HG03565 (cell line): ENCODE measurements around the gene CACNA1H.
"Not testable (repeated sequence)": the region's sequence is repeated elsewhere in the genome, so short reads cannot be mapped to it uniquely, and the experiment has no call there.

Experiments used
- ATAC-seq: cut with Tn5 transposase; IDR thresholded peaks from one replicate; pipeline ENCODE4 v1.9.1; 2021; ENCODE audit warnings: mild to moderate bottlenecking, moderate library complexity; ENCODE audit not compliant: unreplicated experiment

The CACNA1H gene

DNA sequence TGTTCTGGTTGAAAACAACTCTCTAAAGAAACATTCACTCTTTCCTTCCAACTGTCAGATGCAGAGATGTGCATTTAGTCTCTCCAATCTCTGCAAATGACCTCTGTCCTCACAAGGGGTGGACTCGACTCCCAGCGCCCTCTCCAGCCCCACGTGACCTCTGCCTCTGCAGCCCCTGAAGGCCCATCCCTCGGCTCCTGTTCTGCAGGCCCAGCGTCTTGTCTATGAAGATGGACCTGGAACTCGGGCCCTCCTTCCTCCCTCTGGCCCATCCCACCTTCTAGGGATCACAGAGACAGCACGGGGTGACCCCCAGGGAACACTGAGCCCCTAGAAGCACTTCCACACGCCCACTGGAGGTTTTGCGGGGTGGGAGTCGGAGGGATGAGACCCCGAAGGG lies 90.5 kb downstream of the CACNA1H start:
- not testable (repeated sequence) for ATAC-seq

DNA sequence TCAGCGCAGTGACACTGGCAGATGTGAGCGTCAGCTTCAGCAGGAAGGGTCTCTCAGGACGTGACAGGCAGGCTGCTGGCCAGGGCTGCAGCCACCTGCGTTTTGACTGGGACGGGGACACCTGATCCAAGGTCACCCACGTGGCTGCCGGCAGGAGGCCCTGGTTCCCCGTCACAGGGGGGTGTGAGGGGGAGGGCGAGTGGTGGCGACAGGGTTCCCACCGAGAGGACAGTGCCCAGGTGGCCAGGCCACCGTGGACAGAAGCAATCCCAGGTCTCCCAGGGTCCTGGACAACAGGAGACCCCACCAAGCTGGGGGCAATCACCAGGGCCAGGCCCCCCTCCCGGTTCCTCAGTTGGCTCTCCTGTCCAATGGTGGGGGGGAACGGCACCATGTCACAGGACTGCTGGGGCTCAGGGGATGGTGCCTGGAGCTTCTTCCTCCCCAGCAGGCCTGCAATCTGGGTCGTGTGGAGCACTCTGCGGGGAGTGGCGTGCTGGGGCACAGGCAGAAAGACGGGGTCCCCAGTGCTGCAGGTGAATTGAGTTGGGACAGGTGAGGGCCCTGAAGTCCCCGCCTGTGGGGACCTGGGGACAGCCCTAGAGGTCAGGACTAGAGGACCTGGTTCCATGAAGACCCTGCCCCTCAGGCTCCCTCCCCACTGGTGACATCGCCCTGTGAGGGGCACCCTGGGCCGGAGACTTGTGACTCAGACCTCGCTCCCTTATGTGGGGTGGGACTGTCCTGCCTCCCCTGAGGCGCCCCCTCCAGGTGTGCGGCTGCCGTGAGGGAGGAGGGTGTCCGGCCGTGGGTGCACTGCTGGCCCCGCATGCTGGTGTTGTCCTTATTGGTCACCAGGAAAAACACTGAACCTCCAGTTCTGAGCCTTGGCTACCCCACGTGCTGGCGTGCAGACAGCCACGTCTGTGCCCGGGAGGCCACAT lies 91.3 kb downstream of the CACNA1H start:
- ATAC-seq = not testable (repeated sequence)

GRCh38 chr16:1244881-1245280 lies 92.0 kb downstream of the CACNA1H start:
- no peak for ATAC-seq

DNA sequence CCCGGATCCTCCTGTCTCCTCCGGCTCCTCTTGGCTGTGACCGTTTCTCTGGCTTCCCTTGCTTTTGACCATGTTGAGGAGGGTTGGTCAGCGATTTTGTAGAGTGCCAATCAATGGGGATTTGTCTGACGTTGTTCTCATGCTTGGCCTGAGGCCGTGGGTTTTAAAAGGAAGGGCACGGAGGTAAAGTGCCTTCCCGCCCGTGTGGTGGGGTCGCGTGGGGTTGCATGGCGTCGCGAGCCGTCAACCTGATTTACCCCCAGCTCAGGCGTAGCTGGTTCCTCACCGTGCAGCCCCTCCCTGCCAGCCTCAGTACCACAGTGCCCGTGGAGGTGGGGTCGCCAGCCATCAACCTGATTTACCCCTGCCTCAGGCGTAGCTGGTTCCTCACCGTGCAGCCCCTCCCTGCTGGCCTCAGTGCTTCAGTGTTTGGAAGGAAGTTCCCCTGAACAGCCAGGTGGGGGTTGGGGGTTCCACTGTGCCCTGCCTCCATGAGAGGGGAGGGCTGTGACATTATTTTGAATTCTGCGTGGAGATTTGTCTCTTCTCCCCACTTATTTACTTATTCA lies 92.6 kb downstream of the CACNA1H start:
- no peak for ATAC-seq

GRCh38 chr16:1247903-1248537 lies 95.1 kb downstream of the CACNA1H start:
- ATAC-seq = not testable (repeated sequence)

- not testable (repeated sequence) for ATAC-seq
Observed at GRCh38 chr16:1249031-1249755, 96.3 kb downstream of the CACNA1H start.

DNA sequence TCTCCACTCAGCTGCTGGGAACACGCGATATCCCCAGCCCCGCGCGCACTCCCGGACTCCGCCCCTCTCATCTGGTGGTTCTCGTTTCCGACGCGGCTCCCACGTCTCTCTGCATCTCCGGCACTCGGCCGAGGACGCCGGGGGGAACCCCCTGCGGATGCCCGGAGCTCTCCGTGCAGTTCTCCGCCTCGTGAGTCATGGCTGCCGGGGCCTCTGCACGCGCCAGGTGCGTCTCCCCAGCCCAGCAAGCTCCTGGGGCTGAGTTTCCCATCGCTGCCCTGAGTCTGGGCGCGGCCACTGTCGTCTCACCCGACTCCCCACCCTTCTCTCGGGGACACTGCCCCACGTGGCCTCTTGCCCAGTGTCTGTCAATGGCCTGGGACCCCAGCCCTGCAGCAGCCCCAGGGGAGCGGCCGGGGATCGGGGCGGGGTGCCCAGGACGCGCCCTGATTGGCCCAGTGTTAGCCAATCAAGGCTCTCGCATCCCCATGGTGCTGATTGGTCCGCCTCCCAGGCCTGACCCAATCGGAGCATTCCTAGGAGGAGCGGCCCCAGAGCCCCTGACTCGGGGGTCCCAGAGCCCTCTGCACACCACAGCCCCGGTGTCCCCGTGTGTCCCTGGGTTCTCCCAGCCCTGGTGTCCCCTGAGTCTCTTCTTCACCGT lies 100.9 kb downstream of the CACNA1H start:
- not testable (repeated sequence) for ATAC-seq

GRCh38 chr16:1254821-1255220 lies 101.9 kb downstream of the CACNA1H start:
- not testable (repeated sequence) for ATAC-seq

DNA sequence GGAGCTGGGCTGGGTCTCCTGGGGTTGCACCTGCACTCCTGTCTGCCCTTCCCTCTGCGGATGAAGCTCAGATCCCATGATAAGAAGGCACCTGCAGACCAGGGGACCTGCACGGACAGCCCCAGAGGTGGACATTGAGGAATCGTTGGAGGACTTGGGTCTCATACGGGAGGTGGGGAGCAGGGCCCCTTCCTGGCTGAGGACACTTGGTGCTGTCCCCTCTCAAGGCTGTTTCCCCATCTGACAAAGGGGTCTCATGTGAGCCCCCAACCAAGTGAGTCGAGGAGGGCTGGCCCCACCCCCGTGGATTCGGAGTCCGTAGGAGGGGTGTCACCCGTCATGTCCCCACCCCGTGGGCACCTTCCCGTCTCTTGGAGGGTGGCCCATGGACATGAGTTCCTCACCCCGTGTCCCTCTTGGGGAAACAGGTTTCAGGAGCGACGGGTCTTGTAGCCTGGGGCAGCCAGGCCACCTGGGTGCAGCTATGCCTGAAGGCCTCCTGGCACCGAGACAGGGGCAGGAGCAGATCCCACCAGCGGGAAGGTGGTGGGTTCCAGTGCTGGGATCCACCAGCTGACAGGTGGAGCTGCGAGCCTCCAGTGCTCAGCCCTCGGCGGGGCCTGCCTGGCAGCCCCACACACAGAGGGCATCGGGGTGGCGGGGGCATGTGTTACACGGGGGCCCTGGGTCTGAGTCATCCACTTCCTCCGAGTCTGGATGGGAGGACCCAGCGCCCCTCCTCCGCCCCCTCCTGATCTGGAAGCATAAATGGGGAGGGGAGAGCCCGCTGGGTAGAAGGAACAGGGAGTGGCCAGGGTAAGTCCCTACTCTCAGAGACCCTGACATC lies 102.6 kb downstream of the CACNA1H start, which contains the start of gene TPSD1:
TSS of gene TPSD1 (plus strand) at position 794 of the 847 bp plus-strand sequence. CDS start 212 bp downstream, outside the sequence.
- ATAC-seq = not testable (repeated sequence)

- not testable (repeated sequence) for ATAC-seq
Observed at GRCh38 chr16:1256296-1256873, 103.5 kb downstream of the CACNA1H start.

GRCh38 chr16:1256874-1257322 lies 104.0 kb downstream of the CACNA1H start:
- no peak for ATAC-seq

- ATAC-seq = no peak
Observed at GRCh38 chr16:1257561-1258224, 104.8 kb downstream of the CACNA1H start.

GRCh38 chr16:1258225-1258600 lies 105.3 kb downstream of the CACNA1H start:
- no peak for ATAC-seq

DNA sequence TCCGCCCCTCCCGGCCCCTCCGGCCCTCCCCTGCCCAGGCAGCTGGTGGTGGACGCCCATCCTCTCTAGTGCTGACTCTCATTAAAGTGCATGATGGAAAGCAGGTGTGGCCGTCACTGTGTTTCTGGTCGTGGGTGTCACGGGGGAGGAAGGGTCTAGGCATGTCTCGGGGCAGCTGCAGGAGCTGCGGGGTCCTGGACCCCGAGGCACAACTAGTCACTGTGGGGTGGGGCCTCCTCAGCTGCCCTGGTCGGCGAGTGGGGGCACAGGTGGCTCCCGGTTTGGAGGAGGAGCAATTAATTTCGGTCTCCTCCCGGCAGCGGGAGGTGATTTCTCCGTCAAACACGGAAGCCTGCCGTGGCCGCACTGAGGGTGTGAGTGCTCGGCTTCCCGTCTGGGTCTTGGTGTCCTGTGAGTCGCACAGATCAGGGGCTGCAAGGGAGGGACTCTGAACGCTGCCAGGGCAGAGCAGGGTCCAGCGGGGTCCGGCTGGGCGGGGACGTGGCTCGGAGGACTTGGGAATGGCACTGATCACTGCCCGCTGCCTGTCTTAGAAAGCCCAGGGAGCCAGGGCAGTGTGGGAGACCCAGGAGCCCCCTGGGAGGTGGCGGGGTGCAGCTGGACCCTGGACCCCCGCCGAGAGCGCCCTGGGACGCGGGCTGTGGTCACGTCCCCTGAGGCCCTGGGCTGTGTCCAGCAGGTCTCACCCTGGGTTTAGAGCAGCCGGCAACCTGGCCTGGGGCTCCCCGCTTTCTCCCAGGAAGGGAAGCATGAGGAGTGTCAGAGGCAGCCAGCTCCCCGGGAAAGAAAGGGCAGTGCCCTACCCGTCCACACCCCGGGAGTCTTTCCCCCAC lies 106.2 kb downstream of the CACNA1H start:
- ATAC-seq = no peak

DNA sequence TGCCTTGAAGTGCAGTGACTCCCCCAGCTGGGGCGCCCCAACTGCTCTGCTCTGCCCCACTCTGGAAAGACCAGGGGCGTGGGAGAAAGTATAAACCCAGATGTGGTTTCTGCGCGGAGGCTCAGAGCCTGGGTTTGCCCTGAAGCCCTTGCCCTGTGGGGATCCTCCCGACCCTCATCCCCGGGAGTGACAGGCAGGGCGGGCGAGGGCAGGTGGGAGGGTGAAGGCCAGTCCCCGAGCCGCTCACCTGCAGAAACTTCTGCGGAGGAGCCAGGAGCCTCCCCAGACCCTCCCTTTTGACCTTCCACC lies 106.8 kb downstream of the CACNA1H start:
- no peak for ATAC-seq

DNA sequence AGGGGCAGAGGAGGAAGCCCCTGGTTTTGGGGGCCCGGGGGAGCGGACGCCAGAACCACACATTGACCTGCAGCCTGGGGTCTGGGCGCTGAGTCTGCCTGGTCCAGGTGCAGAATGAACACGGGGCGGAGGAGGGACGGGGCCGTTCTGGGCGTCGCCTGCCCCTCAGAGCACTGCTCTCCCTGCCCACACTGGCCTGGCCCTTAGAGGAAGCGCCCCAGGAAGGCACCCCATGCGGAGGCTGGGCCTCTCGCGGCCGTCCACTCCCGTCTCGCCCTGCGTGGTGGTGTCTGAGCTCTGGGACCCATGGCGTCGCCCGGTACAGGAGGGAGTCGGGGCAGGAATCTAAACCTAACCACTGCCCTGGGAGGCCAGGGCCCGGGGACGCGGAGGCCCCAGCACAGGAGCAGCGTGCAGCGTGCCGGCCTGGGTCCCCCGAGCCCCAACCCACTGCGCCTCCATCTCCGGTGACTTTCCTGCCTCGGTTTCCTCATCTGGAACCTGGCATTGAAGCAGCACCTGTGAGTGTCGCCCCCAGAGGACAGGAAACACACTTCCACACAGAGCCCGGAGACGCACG lies 107.3 kb downstream of the CACNA1H start:
- no peak for ATAC-seq

DNA sequence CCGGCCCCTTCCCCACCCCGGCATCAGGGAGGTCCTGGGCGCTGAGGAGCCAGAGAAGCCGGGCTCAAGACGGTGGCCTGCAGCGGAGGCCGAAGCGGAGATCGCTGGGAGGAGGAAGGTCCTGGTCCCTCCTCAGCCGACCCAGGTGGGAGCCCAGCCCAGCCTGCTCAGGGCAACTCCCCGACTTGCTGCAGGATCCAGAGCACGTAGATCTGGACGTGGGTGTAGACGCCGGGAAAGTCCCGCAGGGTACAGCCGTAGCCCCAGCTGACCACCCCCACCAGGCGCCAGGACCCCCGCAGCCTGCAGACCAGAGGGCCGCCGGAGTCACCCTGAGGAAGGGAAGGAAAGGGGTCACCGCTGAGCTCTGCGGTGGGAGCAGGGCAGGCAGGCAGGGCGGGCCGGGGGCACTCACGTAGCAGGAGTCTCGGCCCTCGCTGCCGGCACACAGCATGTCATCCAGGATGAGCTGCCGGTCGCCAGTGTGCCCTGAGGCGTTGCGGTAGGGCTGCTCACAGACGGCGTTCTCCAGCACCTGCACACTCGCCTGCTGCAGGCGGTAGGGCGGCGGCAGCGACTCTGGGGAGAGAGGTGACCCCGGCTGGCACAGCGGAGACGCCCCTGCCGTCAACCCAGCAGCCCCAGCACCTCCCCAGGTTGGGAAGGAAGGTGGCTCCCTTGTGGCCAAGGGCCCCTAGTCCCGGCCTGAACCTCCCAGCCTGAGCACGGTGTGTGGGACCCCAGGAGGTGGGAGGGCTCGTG lies 108.4 kb downstream of the CACNA1H start:
- no peak for ATAC-seq
